ENCODE data around the gene AACS. TPM values are rescaled to one million over a fixed set of nuclear protein-coding genes. Genes with fewer than 3 reads are reported as not detected.

AACS gene
- total RNA-seq, 1 donor from 2014 or later = 22.6 TPM

GRCh38 chr12:125129591-125130255, 64.5 kb downstream of the AACS start:
- no peak overlapping the region for H3K27ac Mint-ChIP-seq (ENCODE audit: unreplicated experiment)
- no peaks in the 10 kb centered on the region for H3K9me3 Mint-ChIP-seq (ENCODE audit: low read depth)
- DNase-seq (ENCODE audit: low spot score) = no peak
- H3K27me3 Mint-ChIP-seq (ENCODE audit: low read depth) = no peaks in the 10 kb centered on the region
- no peak for TF ChIP-seq CTCF (IDR thresholded peaks at IDR 0.05)
- peaks cover 40% of the 10 kb centered on the region for H3K36me3 Mint-ChIP-seq (ENCODE audit: low read depth)
- H3K4me1 Mint-ChIP-seq (ENCODE audit: low read depth) = no peaks in the 10 kb centered on the region
- H3K4me3 Mint-ChIP-seq (ENCODE audit: unreplicated experiment) = no peak overlapping the region

GRCh38 chr12:125131958-125132357, 66.7 kb downstream of the AACS start:
- Mint-ChIP-seq H3K27me3 (ENCODE audit: low read depth) (no peaks in the 10 kb centered on the region), H3K27ac (ENCODE audit: unreplicated experiment) (no peak overlapping the region), H3K4me3 (ENCODE audit: unreplicated experiment) (no peak overlapping the region), H3K4me1 (ENCODE audit: low read depth) (no peaks in the 10 kb centered on the region), H3K36me3 (ENCODE audit: low read depth) (peaks cover 36% of the 10 kb centered on the region), H3K9me3 (ENCODE audit: low read depth) (no peaks in the 10 kb centered on the region)
- TF ChIP-seq CTCF (IDR thresholded peaks at IDR 0.05) = no peak
- no peak for DNase-seq (ENCODE audit: low spot score)

GRCh38 chr12:125132698-125133400, 67.6 kb downstream of the AACS start:
- Mint-ChIP-seq H3K4me3 (ENCODE audit: unreplicated experiment) (no peak overlapping the region), H3K9me3 (ENCODE audit: low read depth) (no peaks in the 10 kb centered on the region), H3K36me3 (ENCODE audit: low read depth) (peaks cover 38% of the 10 kb centered on the region), H3K27me3 (ENCODE audit: low read depth) (no peaks in the 10 kb centered on the region), H3K4me1 (ENCODE audit: low read depth) (no peaks in the 10 kb centered on the region), H3K27ac (ENCODE audit: unreplicated experiment) (no peak overlapping the region)
- no peak for DNase-seq (ENCODE audit: low spot score)
- no peak for TF ChIP-seq CTCF (IDR thresholded peaks at IDR 0.05)

- Mint-ChIP-seq H3K9me3 (ENCODE audit: low read depth) (no peaks in the 10 kb centered on the region), H3K4me3 (ENCODE audit: unreplicated experiment) (no peak overlapping the region), H3K4me1 (ENCODE audit: low read depth) (no peaks in the 10 kb centered on the region), H3K36me3 (ENCODE audit: low read depth) (peaks cover 36% of the 10 kb centered on the region), H3K27me3 (ENCODE audit: low read depth) (no peaks in the 10 kb centered on the region), H3K27ac (ENCODE audit: unreplicated experiment) (no peak overlapping the region)
- no peak for DNase-seq (ENCODE audit: low spot score)
- no peak for TF ChIP-seq CTCF (IDR thresholded peaks at IDR 0.05)
Measured at GRCh38 chr12:125133616-125134015, 68.4 kb downstream of the AACS start.

- H3K27me3 Mint-ChIP-seq (ENCODE audit: low read depth) = no peaks in the 10 kb centered on the region
- DNase-seq (ENCODE audit: low spot score) = no peak
- H3K9me3 Mint-ChIP-seq (ENCODE audit: low read depth) = no peaks in the 10 kb centered on the region
- H3K4me3 Mint-ChIP-seq (ENCODE audit: unreplicated experiment) = no peak overlapping the region
- TF ChIP-seq CTCF (IDR thresholded peaks at IDR 0.05) = no peak
- no peak overlapping the region for H3K27ac Mint-ChIP-seq (ENCODE audit: unreplicated experiment)
- H3K4me1 Mint-ChIP-seq (ENCODE audit: low read depth) = no peaks in the 10 kb centered on the region
- H3K36me3 Mint-ChIP-seq (ENCODE audit: low read depth) = peaks cover 31% of the 10 kb centered on the region
Measured at GRCh38 chr12:125134576-125134975, 69.3 kb downstream of the AACS start.

Data from chondrocyte (in vitro differentiated cells).